GM23248 (cell line): Measurements from ENCODE around the gene CDH7. TPM values are rescaled to one million over a fixed set of nuclear protein-coding genes. Genes with fewer than 3 reads are reported as not detected.

Experiments
- DNase-seq: peaks from one replicate; pipeline ENCODE4 v3.0.0-alpha.2; 2015
- H2AFZ ChIP-seq: fragments of 200-600 bp; sonication (generic); 2 replicates; pipeline ENCODE4 v1.6.1; 2016; ENCODE audit warnings: antibody characterized with exemption
- H3F3A ChIP-seq: fragments of 200-600 bp; sonication (generic); 2 replicates; pipeline ENCODE4 v1.6.1; 2016; ENCODE audit warnings: mild to moderate bottlenecking, antibody characterized with exemption, mixed run types; ENCODE audit not compliant: insufficient read depth
- H3K27ac ChIP-seq: fragments of 200-600 bp; sonication (generic); 2 replicates; pipeline ENCODE4 v1.5.1; 2016; ENCODE audit warnings: mild to moderate bottlenecking
- H3K27me3 ChIP-seq: fragments of 200-600 bp; sonication (generic); replicated peaks from 2 replicates; pipeline ENCODE4 v1.6.1; 2016; ENCODE audit warnings: mild to moderate bottlenecking; ENCODE audit not compliant: insufficient read depth
- H3K36me3 ChIP-seq: fragments of 200-600 bp; sonication (generic); 2 replicates; pipeline ENCODE4 v1.6.1; 2016; ENCODE audit warnings: low read depth, mild to moderate bottlenecking
- H3K4me1 ChIP-seq: fragments of 200-600 bp; sonication (generic); 2 replicates; pipeline ENCODE4 v1.6.1; 2016; ENCODE audit warnings: mild to moderate bottlenecking; ENCODE audit not compliant: insufficient read depth
- H3K4me2 ChIP-seq: fragments of 200-600 bp; sonication (generic); one replicate; pipeline ENCODE4 v1.6.1; 2016; ENCODE audit warnings: mild to moderate bottlenecking; ENCODE audit not compliant: unreplicated experiment
- H3K4me3 ChIP-seq: fragments of 200-600 bp; sonication (generic); 2 replicates; pipeline ENCODE4 v1.5.1; 2016; ENCODE audit warnings: mild to moderate bottlenecking
- H3K79me2 ChIP-seq: fragments of 200-600 bp; sonication (generic); 2 replicates; pipeline ENCODE4 v1.6.1; 2016; ENCODE audit warnings: mild to moderate bottlenecking; ENCODE audit not compliant: insufficient read depth
- H3K9ac ChIP-seq: fragments of 200-600 bp; sonication (generic); 2 replicates; pipeline ENCODE4 v1.6.1; 2016; ENCODE audit warnings: mild to moderate bottlenecking
- H3K9me2 ChIP-seq: fragments of 200-600 bp; sonication (generic); 2 replicates; pipeline ENCODE4 v1.6.1; 2016; ENCODE audit warnings: mixed run types, mild to moderate bottlenecking, moderate library complexity; ENCODE audit not compliant: insufficient read depth
- H3K9me3 ChIP-seq: fragments of 200-600 bp; sonication (generic); one replicate; pipeline ENCODE4 v1.6.1; 2017; ENCODE audit warnings: low read depth
- H4K20me1 ChIP-seq: fragments of 200-600 bp; sonication (generic); 2 replicates; pipeline ENCODE4 v1.6.0; 2016; ENCODE audit not compliant: insufficient read depth
- EZH2 ChIP-seq: fragments of 200-600 bp; sonication (generic); IDR thresholded peaks from 2 replicates; pipeline ENCODE4 v1.6.1; 2018; ENCODE audit warnings: antibody characterized with exemption, mild to moderate bottlenecking; ENCODE audit not compliant: insufficient read depth, poor library complexity, severe bottlenecking
- EZH2phosphoT487 ChIP-seq: fragments of 200-600 bp; sonication (generic); IDR thresholded peaks from 2 replicates; pipeline ENCODE4 v1.6.1; 2018; ENCODE audit warnings: antibody characterized with exemption, moderate library complexity, mild to moderate bottlenecking, low read depth; ENCODE audit not compliant: insufficient read depth
- WGBS, 2 experiments: methylation state at CpG; one replicate each; pipeline ENCODE4 v1.1.6; 2015 to 2017; ENCODE audit warnings: low lambda C conversion rate in 2 of 2, low coverage in 1 of 2; ENCODE audit errors: missing lambda C conversion rate in 2 of 2; 5-methylcytosine and 5-hydroxymethylcytosine counted together
- in situ Hi-C: fragments of 300-500 bp; cut with MboI; formaldehyde crosslinking; loops from 2 replicates; pipeline ENCODE4 v1.15.0; 2020
- polyA plus RNA-seq: library from polyadenylated mRNA; unstranded; fragments of >200 nt; fragmentation: Nextera tagmentation; extraction: Ambion mirVana; gene quantifications from 2 replicates; pipeline ENCODE4 v1.2.1, GENCODE V29; 2016
- total RNA-seq: library from RNA; depleted of rRNA; stranded (reverse); fragments of >200 nt; shearing (Covaris generic); gene quantifications from 2 replicates; pipeline ENCODE4 v1.2.3, GENCODE V29; 2014

The CDH7 gene
- total and polyA plus RNA-seq, 2 experiments from 2014 or later, result not detected

DNA sequence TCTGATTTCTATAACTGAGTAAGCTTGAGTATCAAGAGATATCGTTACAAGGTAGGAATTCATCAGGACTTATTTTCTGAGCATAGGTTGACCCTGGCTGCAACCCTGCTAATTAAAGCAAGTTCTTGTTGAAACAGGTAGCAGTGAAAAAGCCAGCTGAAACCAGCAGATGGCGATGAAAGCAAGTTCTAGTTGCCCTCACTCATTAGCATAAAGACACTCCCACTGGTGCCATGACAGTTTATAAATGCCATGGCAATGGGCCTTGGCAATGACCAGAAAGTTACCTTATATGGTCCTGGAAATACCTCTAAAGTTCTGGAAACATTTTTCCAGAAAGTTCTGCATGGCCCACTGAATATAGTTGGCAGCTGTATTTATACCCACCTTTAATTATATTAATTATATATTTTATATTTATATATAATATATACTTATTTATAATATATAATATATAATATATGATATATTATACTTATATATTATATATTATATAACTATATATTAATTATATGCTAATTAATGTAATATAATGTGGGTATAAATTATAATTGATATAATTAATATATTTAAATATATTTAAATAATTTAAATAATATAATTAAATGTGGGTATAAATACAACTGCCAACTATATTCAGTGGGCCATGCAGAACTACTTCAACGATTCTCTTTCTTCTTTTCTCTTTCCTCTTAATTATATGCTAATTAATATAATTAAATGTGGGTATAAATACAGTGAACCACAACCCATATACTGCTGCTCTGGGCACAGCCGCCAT lies 188.0 kb downstream of the CDH7 start:
- Histone ChIP-seq H3K27ac (no peak overlapping the region), H3K9me3 (no peaks in the 10 kb centered on the region), H3K4me3 (no peak overlapping the region), H3K9ac (no peak overlapping the region), H3K4me2 (no peak overlapping the region), H3K27me3 (no peaks in the 10 kb centered on the region), H3F3A (no peaks in the 10 kb centered on the region), H3K9me2 (no peaks in the 10 kb centered on the region), H3K79me2 (no peaks in the 10 kb centered on the region), H2AFZ (no peak overlapping the region), H3K36me3 (no peaks in the 10 kb centered on the region), H4K20me1 (no peaks in the 10 kb centered on the region), H3K4me1 (no peaks in the 10 kb centered on the region)
- DNase-seq, result peak; percentile 2
- WGBS, 2 experiments, result 39 to 51% methylated on average over 4 of the region's 4 CpGs
- in situ Hi-C loops, result no loop called here
- TF ChIP-seq EZH2 (no peak), EZH2phosphoT487 (no peak)
